ENCODE measurements around the gene MYH14.

Gene MYH14

GRCh38 chr19:50261446-50261970 lies 58.1 kb downstream of the MYH14 start:
- DNase-seq (ENCODE audit: low spot score): no peak

- DNase-seq (ENCODE audit: low spot score): no peak
Measured at GRCh38 chr19:50263176-50263575, 59.8 kb downstream of the MYH14 start.

- DNase-seq (ENCODE audit: low spot score): no peak
Measured at GRCh38 chr19:50264483-50265186, 61.2 kb downstream of the MYH14 start.

GRCh38 chr19:50266041-50266440 lies 62.6 kb downstream of the MYH14 start:
- DNase-seq (ENCODE audit: low spot score): no peak

GRCh38 chr19:50266896-50267295 lies 63.5 kb downstream of the MYH14 start:
- no peak for DNase-seq (ENCODE audit: low spot score)

- no peak for DNase-seq (ENCODE audit: low spot score)
Measured at GRCh38 chr19:50268041-50268440, 64.6 kb downstream of the MYH14 start.

- DNase-seq (ENCODE audit: low spot score): no peak
Measured at GRCh38 chr19:50268501-50268900, 65.1 kb downstream of the MYH14 start.

- DNase-seq (ENCODE audit: low spot score): no peak
Measured at GRCh38 chr19:50269653-50270052, 66.2 kb downstream of the MYH14 start.

- DNase-seq (ENCODE audit: low spot score): no peak
Measured at GRCh38 chr19:50272263-50272897, 69.0 kb downstream of the MYH14 start.

GRCh38 chr19:50273821-50274220 lies 70.4 kb downstream of the MYH14 start:
- DNase-seq (ENCODE audit: low spot score): no peak

- DNase-seq (ENCODE audit: low spot score): no peak
Measured at GRCh38 chr19:50275577-50276368, 72.4 kb downstream of the MYH14 start.

- DNase-seq (ENCODE audit: low spot score): no peak
Measured at GRCh38 chr19:50276370-50277063, 73.1 kb downstream of the MYH14 start.

GRCh38 chr19:50277966-50278580 lies 74.7 kb downstream of the MYH14 start:
- no peak for DNase-seq (ENCODE audit: low spot score)

GRCh38 chr19:50280074-50280473 lies 76.7 kb downstream of the MYH14 start:
- no peak for DNase-seq (ENCODE audit: low spot score)

- no peak for DNase-seq (ENCODE audit: low spot score)
Measured at GRCh38 chr19:50280983-50281382, 77.6 kb downstream of the MYH14 start.

- no peak for DNase-seq (ENCODE audit: low spot score)
Measured at GRCh38 chr19:50281491-50281890, 78.1 kb downstream of the MYH14 start.

- no peak for DNase-seq (ENCODE audit: low spot score)
Measured at GRCh38 chr19:50285833-50286232, 82.4 kb downstream of the MYH14 start.

GRCh38 chr19:50286443-50286842 lies 83.0 kb downstream of the MYH14 start:
- DNase-seq (ENCODE audit: low spot score): no peak

- DNase-seq (ENCODE audit: low spot score): no peak
Measured at GRCh38 chr19:50287331-50287730, 83.9 kb downstream of the MYH14 start.

- no peak for DNase-seq (ENCODE audit: low spot score)
Measured at GRCh38 chr19:50288954-50289353, 85.5 kb downstream of the MYH14 start.

- DNase-seq (ENCODE audit: low spot score): no peak
Measured at GRCh38 chr19:50290011-50290410, 86.6 kb downstream of the MYH14 start.

GRCh38 chr19:50290775-50291174 lies 87.4 kb downstream of the MYH14 start:
- no peak for DNase-seq (ENCODE audit: low spot score)

Measured in hepatic stellate cell (primary cell).